Measurements from ENCODE around the gene TDRD9.
"Not testable (repeated sequence)": the region's sequence is repeated elsewhere in the genome, so short reads cannot be mapped to it uniquely, and the experiment has no call there.

Gene TDRD9

GRCh38 chr14:103905842-103906456 is 22.3 kb upstream of the TDRD9 start:
- Histone ChIP-seq H3K4me1 (ENCODE audit: control insufficient read depth, insufficient read depth, low read length, poor library complexity, severe bottlenecking) (peaks cover 2% of the 10 kb centered on the region), H3K36me3 (ENCODE audit: control insufficient read depth, insufficient read depth, low read length) (no peaks in the 10 kb centered on the region), H3K4me3 (ENCODE audit: insufficient read depth, low read depth, low read length, poor library complexity, severe bottlenecking) (no peak overlapping the region), H3K27ac (ENCODE audit: insufficient read depth, low read length, poor library complexity, severe bottlenecking) (no peak overlapping the region), H3K9me3 (ENCODE audit: control insufficient read depth, low read length) (no peaks in the 10 kb centered on the region), H3K27me3 (replicated peaks; ENCODE audit: control insufficient read depth, insufficient read depth, low read length, poor library complexity, severe bottlenecking) (no peaks in the 10 kb centered on the region)
- DNase-seq, result no peak

GRCh38 chr14:103908580-103908979 is 19.7 kb upstream of the TDRD9 start:
- Histone ChIP-seq H3K4me1 (ENCODE audit: control insufficient read depth, insufficient read depth, low read length, poor library complexity, severe bottlenecking) (no peaks in the 10 kb centered on the region), H3K27me3 (replicated peaks; ENCODE audit: control insufficient read depth, insufficient read depth, low read length, poor library complexity, severe bottlenecking) (no peaks in the 10 kb centered on the region), H3K27ac (ENCODE audit: insufficient read depth, low read length, poor library complexity, severe bottlenecking) (peak overlapping the region; percentile 32), H3K9me3 (ENCODE audit: control insufficient read depth, low read length) (no peaks in the 10 kb centered on the region), H3K4me3 (ENCODE audit: insufficient read depth, low read depth, low read length, poor library complexity, severe bottlenecking) (no peak overlapping the region), H3K36me3 (ENCODE audit: control insufficient read depth, insufficient read depth, low read length) (peaks cover 24% of the 10 kb centered on the region)
- DNase-seq, result no peak

GRCh38 chr14:103909531-103910261 is 18.6 kb upstream of the TDRD9 start:
- no peak for DNase-seq
- peak overlapping the region; percentile 17 for H3K4me3 ChIP-seq (ENCODE audit: insufficient read depth, low read depth, low read length, poor library complexity, severe bottlenecking)
- no peak overlapping the region for H3K27ac ChIP-seq (ENCODE audit: insufficient read depth, low read length, poor library complexity, severe bottlenecking)

GRCh38 chr14:103910262-103910935 is 17.9 kb upstream of the TDRD9 start:
- Histone ChIP-seq H3K27ac (ENCODE audit: insufficient read depth, low read length, poor library complexity, severe bottlenecking) (no peak overlapping the region), H3K36me3 (ENCODE audit: control insufficient read depth, insufficient read depth, low read length) (peaks cover 38% of the 10 kb centered on the region), H3K4me3 (ENCODE audit: insufficient read depth, low read depth, low read length, poor library complexity, severe bottlenecking) (peak overlapping the region; percentile 17), H3K9me3 (ENCODE audit: control insufficient read depth, low read length) (no peaks in the 10 kb centered on the region), H3K4me1 (ENCODE audit: control insufficient read depth, insufficient read depth, low read length, poor library complexity, severe bottlenecking) (no peaks in the 10 kb centered on the region), H3K27me3 (replicated peaks; ENCODE audit: control insufficient read depth, insufficient read depth, low read length, poor library complexity, severe bottlenecking) (no peaks in the 10 kb centered on the region)
- peak; percentile 37 to 57 (median 48) for DNase-seq

More at GRCh38 chr14:103909531-103910261, 18.6 kb upstream of the TDRD9 start:
- peaks cover 34% of the 10 kb centered on the region for H3K36me3 ChIP-seq (ENCODE audit: control insufficient read depth, insufficient read depth, low read length)
- no peaks in the 10 kb centered on the region for H3K4me1 ChIP-seq (ENCODE audit: control insufficient read depth, insufficient read depth, low read length, poor library complexity, severe bottlenecking)
- H3K9me3 ChIP-seq (ENCODE audit: control insufficient read depth, low read length), result no peaks in the 10 kb centered on the region
- H3K27me3 ChIP-seq (replicated peaks; ENCODE audit: control insufficient read depth, insufficient read depth, low read length, poor library complexity, severe bottlenecking), result no peaks in the 10 kb centered on the region

GRCh38 chr14:103910984-103911383 is 17.3 kb upstream of the TDRD9 start:
- Histone ChIP-seq H3K4me1 (ENCODE audit: control insufficient read depth, insufficient read depth, low read length, poor library complexity, severe bottlenecking) (no peaks in the 10 kb centered on the region), H3K36me3 (ENCODE audit: control insufficient read depth, insufficient read depth, low read length) (peaks cover 40% of the 10 kb centered on the region), H3K27me3 (replicated peaks; ENCODE audit: control insufficient read depth, insufficient read depth, low read length, poor library complexity, severe bottlenecking) (no peaks in the 10 kb centered on the region), H3K4me3 (ENCODE audit: insufficient read depth, low read depth, low read length, poor library complexity, severe bottlenecking) (no peak overlapping the region), H3K9me3 (ENCODE audit: control insufficient read depth, low read length) (no peaks in the 10 kb centered on the region), H3K27ac (ENCODE audit: insufficient read depth, low read length, poor library complexity, severe bottlenecking) (no peak overlapping the region)
- no peak for DNase-seq

- Histone ChIP-seq H3K9me3 (ENCODE audit: control insufficient read depth, low read length) (no peaks in the 10 kb centered on the region), H3K4me3 (ENCODE audit: insufficient read depth, low read depth, low read length, poor library complexity, severe bottlenecking) (no peak overlapping the region), H3K36me3 (ENCODE audit: control insufficient read depth, insufficient read depth, low read length) (peaks cover 52% of the 10 kb centered on the region), H3K27me3 (replicated peaks; ENCODE audit: control insufficient read depth, insufficient read depth, low read length, poor library complexity, severe bottlenecking) (no peaks in the 10 kb centered on the region), H3K4me1 (ENCODE audit: control insufficient read depth, insufficient read depth, low read length, poor library complexity, severe bottlenecking) (peaks cover 6% of the 10 kb centered on the region), H3K27ac (ENCODE audit: insufficient read depth, low read length, poor library complexity, severe bottlenecking) (no peak overlapping the region)
- DNase-seq, result no peak
Observed at GRCh38 chr14:103915616-103916015, 12.6 kb upstream of the TDRD9 start.

GRCh38 chr14:103916636-103917262 is 11.5 kb upstream of the TDRD9 start:
- DNase-seq, result no peak
- no peak overlapping the region for H3K4me3 ChIP-seq (ENCODE audit: insufficient read depth, low read depth, low read length, poor library complexity, severe bottlenecking)
- H3K9me3 ChIP-seq (ENCODE audit: control insufficient read depth, low read length), result no peaks in the 10 kb centered on the region
- no peak overlapping the region for H3K27ac ChIP-seq (ENCODE audit: insufficient read depth, low read length, poor library complexity, severe bottlenecking)
- peaks cover 44% of the 10 kb centered on the region for H3K36me3 ChIP-seq (ENCODE audit: control insufficient read depth, insufficient read depth, low read length)
- peaks cover 11% of the 10 kb centered on the region for H3K4me1 ChIP-seq (ENCODE audit: control insufficient read depth, insufficient read depth, low read length, poor library complexity, severe bottlenecking)
- H3K27me3 ChIP-seq (replicated peaks; ENCODE audit: control insufficient read depth, insufficient read depth, low read length, poor library complexity, severe bottlenecking), result no peaks in the 10 kb centered on the region

GRCh38 chr14:103920981-103921854 is 7.0 kb upstream of the TDRD9 start:
- DNase-seq, result peak; percentile 86 to 91 (median 89)
- Histone ChIP-seq H3K27me3 (replicated peaks; ENCODE audit: control insufficient read depth, insufficient read depth, low read length, poor library complexity, severe bottlenecking) (no peaks in the 10 kb centered on the region), H3K36me3 (ENCODE audit: control insufficient read depth, insufficient read depth, low read length) (peaks cover 10% of the 10 kb centered on the region), H3K27ac (ENCODE audit: insufficient read depth, low read length, poor library complexity, severe bottlenecking) (peak overlapping the region; percentile 74), H3K4me1 (ENCODE audit: control insufficient read depth, insufficient read depth, low read length, poor library complexity, severe bottlenecking) (peaks cover 11% of the 10 kb centered on the region), H3K9me3 (ENCODE audit: control insufficient read depth, low read length) (no peaks in the 10 kb centered on the region), H3K4me3 (ENCODE audit: insufficient read depth, low read depth, low read length, poor library complexity, severe bottlenecking) (peak overlapping the region; percentile 93)

- H3K4me3 ChIP-seq (ENCODE audit: insufficient read depth, low read depth, low read length, poor library complexity, severe bottlenecking); H3K27ac ChIP-seq (ENCODE audit: insufficient read depth, low read length, poor library complexity, severe bottlenecking): not testable (repeated sequence)
Observed at GRCh38 chr14:103921855-103922200, 6.4 kb upstream of the TDRD9 start.

More at GRCh38 chr14:103921855-103922200, 6.4 kb upstream of the TDRD9 start:
- DNase-seq; H3K9me3 ChIP-seq (ENCODE audit: control insufficient read depth, low read length); H3K27me3 ChIP-seq (replicated peaks; ENCODE audit: control insufficient read depth, insufficient read depth, low read length, poor library complexity, severe bottlenecking); H3K36me3 ChIP-seq (ENCODE audit: control insufficient read depth, insufficient read depth, low read length): not testable (repeated sequence)
- H3K4me1 ChIP-seq (ENCODE audit: control insufficient read depth, insufficient read depth, low read length, poor library complexity, severe bottlenecking), result peaks cover 11% of the 10 kb centered on the region
